SK-N-SH (cell line): Measurements from ENCODE around the gene ATXN7L2. TPM values are rescaled to one million over a fixed set of nuclear protein-coding genes. Genes with fewer than 3 reads are reported as not detected.

Experiments
- CTCF ChIA-PET: fragments of 300-600, 350-600 bp; formaldehyde crosslinking; extraction: SDS; loops from one replicate; lab custom pipeline; 2021; lab: Yijun Ruan, JAX
- POLR2A ChIA-PET: fragments of 350-600 bp; sonication (Branson Sonifier 250); formaldehyde crosslinking; extraction: SDS; loops from one replicate; lab custom pipeline; 2020; ENCODE audit warnings: antibody characterized with exemption, inconsistent platforms; lab: Yijun Ruan, JAX
- DNase-seq: peaks from one replicate; pipeline ENCODE4 v3.0.0; 2012
- H2AFZ ChIP-seq: fragments of 200-600 bp; sonication (generic); 2 replicates; pipeline ENCODE4 v1.8.1; 2016; ENCODE audit warnings: antibody characterized with exemption, mild to moderate bottlenecking, low read depth
- H3F3A ChIP-seq: fragments of 200-600 bp; sonication (generic); replicated peaks from 2 replicates; pipeline ENCODE3; 2016; ENCODE audit warnings: antibody characterized with exemption, mild to moderate bottlenecking; ENCODE audit not compliant: insufficient read depth
- H3K27ac ChIP-seq, 2 experiments: fragments of 200-500 bp in 1 of 2; fragments of 200-600 bp in 1 of 2; sonication (Bioruptor generic) in 1 of 2; sonication (generic), shearing (Covaris generic) in 1 of 2; 2 replicates each; pipeline versions ENCODE4 v1.5.1 to v1.6.1; 2014 to 2016; ENCODE audit warnings: low read depth in 2 of 2, inconsistent platforms in 1 of 2, low read length in 1 of 2, mild to moderate bottlenecking in 1 of 2, mixed read lengths in 1 of 2
- H3K27me3 ChIP-seq: fragments of 200-600 bp; sonication (generic), shearing (Covaris generic); 2 replicates; pipeline ENCODE4 v1.6.1; 2016; ENCODE audit warnings: mixed run types; ENCODE audit not compliant: insufficient read depth
- H3K36me3 ChIP-seq, 2 experiments: fragments of 200-500 bp in 1 of 2; fragments of 200-600 bp in 1 of 2; sonication (Bioruptor generic) in 1 of 2; sonication (generic) in 1 of 2; replicated peaks in 1 of 2; 2 replicates each; pipeline versions ENCODE3 to v1.5.1; 2014 to 2016; ENCODE audit warnings: low read length in 1 of 2, mild to moderate bottlenecking in 1 of 2; ENCODE audit not compliant: insufficient read depth in 2 of 2, control insufficient read depth in 1 of 2
- H3K4me1 ChIP-seq, 2 experiments: fragments of 200-500 bp in 1 of 2; fragments of 200-600 bp in 1 of 2; sonication (Bioruptor generic) in 1 of 2; sonication (generic), shearing (Covaris generic) in 1 of 2; 2 replicates each; pipeline versions ENCODE4 v1.5.1 to v1.6.1; 2014 to 2016; ENCODE audit warnings: low read depth in 1 of 2, low read length in 1 of 2, mixed run types in 1 of 2; ENCODE audit not compliant: insufficient read depth in 2 of 2, control insufficient read depth in 1 of 2
- H3K4me2 ChIP-seq: fragments of 200-600 bp; sonication (generic), shearing (Covaris generic); 2 replicates; pipeline ENCODE4 v1.6.1; 2017; ENCODE audit warnings: mixed run types
- H3K4me3 ChIP-seq, 2 experiments: fragments of 200-500 bp in 1 of 2; fragments of 200-600 bp in 1 of 2; sonication (Bioruptor generic) in 1 of 2; sonication (generic), shearing (Covaris generic) in 1 of 2; 2 replicates each; pipeline versions ENCODE4 v1.5.1 to v1.8.1; 2014 to 2016; ENCODE audit warnings: low read depth in 2 of 2, inconsistent platforms in 1 of 2, low read length in 1 of 2, mild to moderate bottlenecking in 1 of 2, mixed read lengths in 1 of 2, moderate library complexity in 1 of 2
- H3K79me2 ChIP-seq: fragments of 200-600 bp; sonication (generic); 2 replicates; pipeline ENCODE4 v1.8.1; 2017; ENCODE audit warnings: mild to moderate bottlenecking; ENCODE audit not compliant: insufficient read depth
- H3K9ac ChIP-seq: fragments of 200-600 bp; sonication (generic); 2 replicates; pipeline ENCODE4 v1.6.1; 2017; ENCODE audit warnings: mixed run types
- H3K9me2 ChIP-seq: fragments of 200-600 bp; sonication (generic); 2 replicates; pipeline ENCODE4 v1.6.1; 2017; ENCODE audit warnings: mixed run types
- H3K9me3 ChIP-seq: fragments of 200-600 bp; sonication (generic); 2 replicates; pipeline ENCODE4 v1.6.1; 2017; ENCODE audit warnings: mixed run types, mild to moderate bottlenecking, moderate library complexity
- H4K20me1 ChIP-seq: fragments of 200-600 bp; sonication (generic); 2 replicates; pipeline ENCODE4 v1.6.1; 2017; ENCODE audit warnings: mild to moderate bottlenecking, mixed run types; ENCODE audit not compliant: insufficient read depth
- EP300 ChIP-seq, 2 experiments: IDR thresholded peaks; 2 replicates each; pipeline versions ENCODE4 v1.4.0 to v1.6.1; 2012; ENCODE audit warnings: borderline replicate concordance in 1 of 2, low read depth in 1 of 2, low read length in 1 of 2
- FOXM1 ChIP-seq: IDR thresholded peaks from 2 replicates; pipeline ENCODE4 v1.4.0; 2012; ENCODE audit warnings: low read depth, mild to moderate bottlenecking
- GABPA ChIP-seq: IDR thresholded peaks from 2 replicates; pipeline ENCODE4 v1.4.0; 2012; ENCODE audit warnings: low read depth, mild to moderate bottlenecking
- GATA2 ChIP-seq: sonication (generic); formaldehyde crosslinking; IDR thresholded peaks from 2 replicates; pipeline ENCODE4 v1.5.0; 2020; ENCODE audit warnings: mild to moderate bottlenecking, missing genetic modification reagents
- NFIC ChIP-seq: IDR thresholded peaks from 2 replicates; pipeline ENCODE4 v1.4.0; 2012; ENCODE audit warnings: borderline replicate concordance
- POLR2AphosphoS5 ChIP-seq: IDR thresholded peaks from 2 replicates; pipeline ENCODE4 v1.6.1; 2012; ENCODE audit warnings: low read depth, low read length
- RXRA ChIP-seq: IDR thresholded peaks from 2 replicates; pipeline ENCODE4 v1.4.0; 2012; ENCODE audit warnings: low read depth, mild to moderate bottlenecking, borderline replicate concordance
- SIN3A ChIP-seq: IDR thresholded peaks from 2 replicates; pipeline ENCODE4 v1.6.1; 2012; ENCODE audit warnings: low read depth, mild to moderate bottlenecking, low read length, moderate library complexity, borderline replicate concordance
- SMC3 ChIP-seq: IDR thresholded peaks from 2 replicates; pipeline ENCODE4 v1.6.1; 2012; ENCODE audit warnings: low read depth, low read length, improper control_type of control experiment
- TCF12 ChIP-seq: IDR thresholded peaks from 2 replicates; pipeline ENCODE4 v1.4.0; 2012
- WGBS: methylation state at CpG from one replicate; pipeline ENCODE4 v1.1.6; 2017; ENCODE audit warnings: low lambda C conversion rate; 5-methylcytosine and 5-hydroxymethylcytosine counted together
- polyA plus RNA-seq, 3 experiments: library from polyadenylated mRNA; depleted of rRNA; stranded (reverse); fragments of >200 nt; gene quantifications; 2 replicates each; pipeline ENCODE4 v1.2.3, GENCODE V29; 2012
- TF ChIP-seq, protein P1 (sequence below): fragments of 150-350 bp; IDR thresholded peaks from 2 replicates; pipeline ENCODE4 v1.6.1; 2017; ENCODE audit warnings: antibody characterized with exemption, low read length, low read depth, borderline replicate concordance
- TF ChIP-seq, protein P2 (sequence below): IDR thresholded peaks from 2 replicates; pipeline ENCODE4; 2012

Gene ATXN7L2
- polyA plus RNA-seq, 1 of the 3 experiments (the other 2 are of a cell fraction), result 4.0 TPM

DNA sequence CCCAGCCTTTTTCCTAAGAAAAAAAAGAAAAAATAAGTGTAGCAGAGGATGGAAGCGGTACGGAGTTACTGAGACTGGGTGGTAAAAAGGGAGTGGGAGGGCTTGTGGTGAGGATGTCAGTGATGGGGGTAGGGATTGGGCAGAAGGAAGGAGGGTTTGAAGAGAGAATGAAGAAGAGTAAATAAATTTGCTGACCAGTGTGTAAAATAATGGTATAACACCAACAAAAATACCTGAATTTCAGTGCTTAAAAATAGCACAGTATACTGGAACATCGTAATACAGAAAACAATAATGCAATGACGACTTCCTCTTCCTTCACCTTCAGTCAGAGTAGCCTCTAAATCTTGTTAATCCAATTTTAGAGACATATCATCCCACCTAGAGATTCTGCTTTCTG lies 36.2 kb upstream of the ATXN7L2 start:
- CTCF ChIA-PET, result interaction anchor here (0.8 kb wide), 1 partner anchor 46 kb away, joined by 3 read pairs; the partner anchor contains the start of gene CYB561D1

DNA sequence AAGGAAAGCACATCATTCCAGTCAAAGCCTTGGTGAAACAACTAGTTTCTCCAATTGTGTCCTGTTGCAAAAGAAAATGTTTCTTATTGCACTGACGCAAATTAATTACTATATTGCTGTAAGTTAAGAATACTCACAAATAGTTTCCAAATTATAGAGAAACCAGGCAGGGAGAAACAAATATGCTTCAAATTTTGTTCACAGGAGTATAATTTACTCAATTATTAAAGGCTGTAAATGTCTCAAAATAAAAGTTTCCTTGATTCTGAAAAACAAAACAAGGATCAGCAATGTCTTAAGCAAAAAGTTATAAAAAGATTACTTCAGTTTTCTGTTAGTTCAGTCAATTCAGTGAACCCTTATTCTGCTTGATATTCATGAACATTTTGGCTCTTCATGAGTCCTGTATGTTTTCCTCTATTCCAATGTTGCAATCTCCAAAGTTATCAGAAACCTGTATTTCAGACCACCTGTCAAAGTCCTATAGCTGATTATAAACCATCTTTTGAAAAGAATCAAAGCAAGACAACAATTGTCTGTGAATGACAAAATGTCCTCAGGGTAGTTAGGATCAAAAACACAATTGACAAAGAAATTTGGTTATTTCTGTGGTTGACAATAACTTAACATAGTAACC lies 29.1 kb upstream of the ATXN7L2 start:
- DNase-seq, result no peak
- no peaks in the 10 kb centered on the region for H3K9me2 ChIP-seq
- 52% methylated on average over 1 of the region's 1 CpG for WGBS
- POLR2A ChIA-PET, result no interaction called here
- H3F3A ChIP-seq, result no peaks in the 10 kb centered on the region
- H3K27ac ChIP-seq, result no peak overlapping the region
- H2AFZ ChIP-seq, result no peak overlapping the region
- no peak overlapping the region for H3K9ac ChIP-seq
- no peaks in the 10 kb centered on the region for H3K79me2 ChIP-seq
- H3K4me1 ChIP-seq, result no peaks in the 10 kb centered on the region
- no peak overlapping the region for H3K4me3 ChIP-seq
- H3K9me3 ChIP-seq, result peaks cover 10% of the 10 kb centered on the region
- no peak for TF ChIP-seq FOXM1
- no peak for TF ChIP-seq SMC3
- no peak for TF ChIP-seq GABPA
- TF ChIP-seq SIN3A, result no peak
- TF ChIP-seq EP300 (IDR thresholded peaks at IDR 0.05; ENCODE audit: borderline replicate concordance in 1 of 2, low read depth in 1 of 2, low read length in 1 of 2), result no peak
- TF ChIP-seq, all 33 proteins: peak for 0
- Histone ChIP-seq H3K4me2 (no peak overlapping the region), H4K20me1 (no peaks in the 10 kb centered on the region), H3K27me3 (peaks cover 21% of the 10 kb centered on the region; the same call in 1 of the 2 replicates), H3K36me3 (no peaks in the 10 kb centered on the region)
- CTCF ChIA-PET, result interaction anchor here (1.0 kb wide), 1 partner anchor 36 kb away, joined by 3 read pairs; no protein-coding TSS in a partner anchor

More for the DNA sequence above, 36.2 kb upstream of the ATXN7L2 start:
- Histone ChIP-seq H3K9me2 (no peaks in the 10 kb centered on the region), H3K9me3 (0 out of 2 replicates have a peak, but pooled peaks cover 4% of the 10 kb centered on the region), H2AFZ (no peak overlapping the region), H4K20me1 (no peaks in the 10 kb centered on the region), H3K4me1 (no peaks in the 10 kb centered on the region), H3K27me3 (peaks cover 36% of the 10 kb centered on the region), H3K4me2 (no peak overlapping the region), H3K79me2 (no peaks in the 10 kb centered on the region), H3K36me3 (no peaks in the 10 kb centered on the region), H3F3A (no peaks in the 10 kb centered on the region), H3K9ac (no peak overlapping the region), H3K27ac (no peak overlapping the region), H3K4me3 (no peak overlapping the region)
- POLR2A ChIA-PET, result no interaction called here
- no peak for TF ChIP-seq GABPA
- TF ChIP-seq TCF12, result no peak
- no peak for TF ChIP-seq FOXM1
- no peak for TF ChIP-seq NFIC
- no peak for TF ChIP-seq RXRA
- TF ChIP-seq, protein P1, sequence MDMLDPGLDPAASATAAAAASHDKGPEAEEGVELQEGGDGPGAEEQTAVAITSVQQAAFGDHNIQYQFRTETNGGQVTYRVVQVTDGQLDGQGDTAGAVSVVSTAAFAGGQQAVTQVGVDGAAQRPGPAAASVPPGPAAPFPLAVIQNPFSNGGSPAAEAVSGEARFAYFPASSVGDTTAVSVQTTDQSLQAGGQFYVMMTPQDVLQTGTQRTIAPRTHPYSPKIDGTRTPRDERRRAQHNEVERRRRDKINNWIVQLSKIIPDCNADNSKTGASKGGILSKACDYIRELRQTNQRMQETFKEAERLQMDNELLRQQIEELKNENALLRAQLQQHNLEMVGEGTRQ, result no peak
- no peak for TF ChIP-seq POLR2AphosphoS5
- TF ChIP-seq GATA2 (CRISPR knock-in tag), result no peak
- no peak for DNase-seq
- 62% methylated on average over 4 of the region's 4 CpGs for WGBS

DNA sequence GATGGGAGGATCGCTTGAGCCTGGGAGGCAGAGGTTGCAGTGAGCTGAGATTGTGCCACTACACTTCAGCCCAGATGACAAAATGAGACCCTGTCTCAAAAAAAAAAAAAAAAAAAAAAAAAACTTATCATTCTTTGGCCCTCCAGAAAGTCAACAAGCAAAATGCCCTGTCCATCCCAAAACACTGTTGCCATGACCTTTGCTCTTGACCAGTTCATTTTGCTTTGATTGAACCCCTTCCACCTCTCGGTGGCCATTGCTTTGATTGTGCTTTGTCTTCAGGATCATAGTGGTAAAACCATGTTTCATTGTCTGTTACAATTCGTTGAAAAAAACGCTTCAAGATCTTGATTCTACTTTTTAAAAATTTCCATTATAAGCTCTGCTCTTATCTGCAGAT lies 25.9 kb upstream of the ATXN7L2 start:
- Histone ChIP-seq H3K4me1 (no peaks in the 10 kb centered on the region), H3K36me3 (no peaks in the 10 kb centered on the region), H2AFZ (no peak overlapping the region), H4K20me1 (no peaks in the 10 kb centered on the region), H3K27ac (no peak overlapping the region), H3K9me2 (no peaks in the 10 kb centered on the region), H3K27me3 (peaks cover 38% of the 10 kb centered on the region), H3F3A (no peaks in the 10 kb centered on the region), H3K79me2 (no peaks in the 10 kb centered on the region), H3K9me3 (peaks cover 10% of the 10 kb centered on the region), H3K4me3 (no peak overlapping the region), H3K9ac (no peak overlapping the region), H3K4me2 (no peak overlapping the region)
- TF ChIP-seq, protein P2, sequence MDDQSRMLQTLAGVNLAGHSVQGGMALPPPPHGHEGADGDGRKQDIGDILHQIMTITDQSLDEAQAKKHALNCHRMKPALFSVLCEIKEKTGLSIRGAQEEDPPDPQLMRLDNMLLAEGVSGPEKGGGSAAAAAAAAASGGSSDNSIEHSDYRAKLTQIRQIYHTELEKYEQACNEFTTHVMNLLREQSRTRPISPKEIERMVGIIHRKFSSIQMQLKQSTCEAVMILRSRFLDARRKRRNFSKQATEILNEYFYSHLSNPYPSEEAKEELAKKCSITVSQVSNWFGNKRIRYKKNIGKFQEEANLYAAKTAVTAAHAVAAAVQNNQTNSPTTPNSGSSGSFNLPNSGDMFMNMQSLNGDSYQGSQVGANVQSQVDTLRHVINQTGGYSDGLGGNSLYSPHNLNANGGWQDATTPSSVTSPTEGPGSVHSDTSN, result no peak
- no peak for DNase-seq
- 31% methylated on average over 4 of the region's 4 CpGs for WGBS
- POLR2A ChIA-PET, result no interaction called here
- CTCF ChIA-PET, result interaction anchor here (0.6 to 1.7 kb wide), 3 partner anchors 27 to 75 kb away, joined by 3 to 5 read pairs (median 4); no protein-coding TSS in a partner anchor
